HL-60 (cell line): ENCODE data around the gene P2RX6.

Experiments
- CTCF ChIP-seq: IDR thresholded peaks from one replicate; pipeline ENCODE4 v1.5.1; 2011; ENCODE audit warnings: low read length, control low read depth, inconsistent platforms; ENCODE audit not compliant: insufficient read depth
- GABPA ChIP-seq: IDR thresholded peaks from 2 replicates; pipeline ENCODE4 v1.6.1; 2012; ENCODE audit warnings: low read depth
- POLR2AphosphoS5 ChIP-seq: IDR thresholded peaks from 2 replicates; pipeline ENCODE4 v1.6.1; 2012; ENCODE audit warnings: low read depth
- REST ChIP-seq: IDR thresholded peaks from 2 replicates; pipeline ENCODE4 v1.6.1; 2012; ENCODE audit warnings: low read depth; ENCODE audit not compliant: insufficient replicate concordance
- SPI1 ChIP-seq: IDR thresholded peaks from 2 replicates; pipeline ENCODE4 v1.6.1; 2012; ENCODE audit warnings: low read depth, mild to moderate bottlenecking, borderline replicate concordance

- TF ChIP-seq CTCF: no peak
- no peak for TF ChIP-seq POLR2AphosphoS5
- TF ChIP-seq SPI1: no peak
- TF ChIP-seq REST: no peak
- TF ChIP-seq GABPA: no peak
These were observed 30.1 kb downstream of the P2RX6 start for GRCh38 chr22:21044931-21045584.
